PC-9 (cell line): ENCODE results near the gene PCAT6.

ENCODE experiments used
- CTCF ChIP-seq: fragments of 200-600 bp; sonication (generic); conservative IDR thresholded peaks from 2 replicates; pipeline ENCODE4 v1.6.1; 2017; ENCODE audit warnings: mixed run types, antibody characterized with exemption, mild to moderate bottlenecking, moderate library complexity
- EZH2 ChIP-seq: fragments of 200-600 bp; sonication (generic); IDR thresholded peaks from 2 replicates; pipeline ENCODE4 v1.8.0; 2017; ENCODE audit warnings: antibody characterized with exemption, low read depth

- no peak for TF ChIP-seq CTCF
- no peak for TF ChIP-seq EZH2
Observed at GRCh38 chr1:202854787-202855186, 44.0 kb downstream of the PCAT6 start.
